HG03066 (cell line): ENCODE measurements around the gene BBS9.

Experiments used
- ATAC-seq: cut with Tn5 transposase; IDR thresholded peaks from one replicate; pipeline ENCODE4 v1.9.1; 2021; ENCODE audit warnings: low read depth; ENCODE audit not compliant: unreplicated experiment

Gene BBS9

GRCh38 chr7:33531888-33532287, 402.5 kb downstream of the BBS9 start:
- no peak for ATAC-seq

GRCh38 chr7:33534833-33535232, 405.5 kb downstream of the BBS9 start:
- no peak for ATAC-seq

- ATAC-seq = no peak
Observed at GRCh38 chr7:33535989-33536388, 406.6 kb downstream of the BBS9 start.

- ATAC-seq = no peak
Observed at GRCh38 chr7:33536398-33537103, 407.2 kb downstream of the BBS9 start.

GRCh38 chr7:33537104-33537477, 407.7 kb downstream of the BBS9 start:
- no peak for ATAC-seq

GRCh38 chr7:33539198-33539597, 409.8 kb downstream of the BBS9 start:
- no peak for ATAC-seq

- ATAC-seq = no peak
Observed at GRCh38 chr7:33539659-33540400, 410.5 kb downstream of the BBS9 start.

GRCh38 chr7:33547880-33548279, 418.5 kb downstream of the BBS9 start:
- no peak for ATAC-seq

- ATAC-seq = no peak
Observed at GRCh38 chr7:33550363-33550762, 421.0 kb downstream of the BBS9 start.

GRCh38 chr7:33550979-33551378, 421.6 kb downstream of the BBS9 start:
- ATAC-seq = no peak

- ATAC-seq = no peak
Observed at GRCh38 chr7:33554046-33554445, 424.7 kb downstream of the BBS9 start.

- ATAC-seq = no peak
Observed at GRCh38 chr7:33554576-33554975, 425.2 kb downstream of the BBS9 start.

GRCh38 chr7:33556472-33556871, 427.1 kb downstream of the BBS9 start:
- ATAC-seq = no peak

- ATAC-seq = no peak
Observed at GRCh38 chr7:33558549-33559323, 429.4 kb downstream of the BBS9 start.

GRCh38 chr7:33559324-33559710, 430.0 kb downstream of the BBS9 start:
- ATAC-seq = no peak

- no peak for ATAC-seq
Observed at GRCh38 chr7:33562996-33563395, 433.6 kb downstream of the BBS9 start.

GRCh38 chr7:33563651-33564050, 434.3 kb downstream of the BBS9 start:
- ATAC-seq = no peak

GRCh38 chr7:33578166-33578565, 448.8 kb downstream of the BBS9 start:
- ATAC-seq = no peak

GRCh38 chr7:33578881-33579672, 449.7 kb downstream of the BBS9 start:
- no peak for ATAC-seq

GRCh38 chr7:33579673-33579960, 450.3 kb downstream of the BBS9 start:
- no peak for ATAC-seq

- no peak for ATAC-seq
Observed at GRCh38 chr7:33581236-33581635, 451.9 kb downstream of the BBS9 start.
